ENCODE results near the gene LRRK2. TPM values are rescaled to one million over a fixed set of nuclear protein-coding genes. Genes with fewer than 3 reads are reported as not detected.

Gene LRRK2
- total and polyA plus RNA-seq, 2 of the 8 experiments (the other 6 are each of a cell fraction or from before 2014, with no cell fraction given) = 0.06 to 0.13 TPM

DNA sequence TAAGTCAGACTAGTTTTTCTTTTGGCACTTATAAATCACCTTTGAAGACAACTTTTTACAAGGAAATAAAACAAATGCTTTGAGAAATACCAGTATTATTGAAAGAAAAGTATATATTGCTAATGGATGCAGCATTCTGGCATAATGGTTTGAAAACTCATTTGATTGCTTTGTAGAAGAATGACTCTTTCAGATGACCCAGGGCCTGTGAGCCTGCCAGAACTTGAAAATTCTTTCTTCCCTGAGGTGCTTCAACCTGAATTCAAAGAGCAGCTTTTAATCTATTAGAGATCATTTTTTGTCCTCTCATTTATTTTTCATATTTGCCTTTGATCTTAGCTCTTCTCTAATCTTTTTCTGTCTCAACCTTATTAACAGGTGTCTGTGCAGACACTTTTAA, 87.4 kb downstream of the LRRK2 start:
- no peak overlapping the region for H2AFZ ChIP-seq (ENCODE audit: low read length)
- H3K14ac ChIP-seq (ENCODE audit: insufficient read length) = no peak overlapping the region
- H2BK12ac ChIP-seq (ENCODE audit: low read depth, low read length) = no peak overlapping the region
- no peak overlapping the region for H3K18ac ChIP-seq (ENCODE audit: extremely low read depth, low read length)
- H3K4ac ChIP-seq (replicated peaks; ENCODE audit: insufficient read length, low read depth, low read length) = no peak overlapping the region
- no peak overlapping the region for H3K4me2 ChIP-seq (ENCODE audit: insufficient read depth in 1 of 2, low read depth in 2 of 2, low read length in 2 of 2)
- TF ChIP-seq POU5F1 (IDR thresholded peaks at IDR 0.05; ENCODE audit: low read depth, low read length) (no peak), SP4 (IDR thresholded peaks at IDR 0.05; ENCODE audit: low read length) (no peak), TBP (IDR thresholded peaks at IDR 0.05; ENCODE audit: low read depth, low read length) (no peak), RAD21 (IDR thresholded peaks at IDR 0.05 in 1 of 2, conservative IDR thresholded peaks at IDR 0.05 in 1 of 2; ENCODE audit: low read depth in 2 of 2, low read length in 2 of 2) (no peak), EZH2 (IDR thresholded peaks at IDR 0.05; ENCODE audit: low read depth, low read length, severe bottlenecking) (no peak), SP2 (IDR thresholded peaks at IDR 0.05; ENCODE audit: low read length) (no peak), KDM4A (IDR thresholded peaks at IDR 0.05; ENCODE audit: low read depth, low read length, severe bottlenecking) (no peak)
- no peak overlapping the region for H2BK120ac ChIP-seq (replicated peaks; ENCODE audit: low read depth, low read length)
- no peaks in the 10 kb centered on the region for H3K79me1 ChIP-seq (ENCODE audit: low read depth, low read length)
- no peak overlapping the region for H2BK20ac ChIP-seq (ENCODE audit: low read length)
- H4K5ac ChIP-seq (ENCODE audit: insufficient read length, low read depth, low read length) = no peak overlapping the region
- no peak overlapping the region for H3K4me3 ChIP-seq (ENCODE audit: extremely low read depth in 1 of 4, insufficient read depth in 2 of 4, low read depth in 3 of 4, low read length in 4 of 4)
- H3K79me2 ChIP-seq (ENCODE audit: control insufficient read depth in 1 of 2, insufficient read depth in 2 of 2, low read length in 2 of 2) = no peaks in the 10 kb centered on the region
- no peak overlapping the region for H2BK5ac ChIP-seq (ENCODE audit: low read depth, low read length)
- H3K4me1 ChIP-seq (replicated peaks in 1 of 4; ENCODE audit: control insufficient read depth in 3 of 4, insufficient read depth in 4 of 4, low read length in 3 of 4) = no peaks in the 10 kb centered on the region
- H3K9ac ChIP-seq (replicated peaks in 1 of 4; ENCODE audit: extremely low read depth in 1 of 4, low read depth in 3 of 4, low read length in 3 of 4) = no peak overlapping the region
- H3K56ac ChIP-seq (replicated peaks; ENCODE audit: insufficient read length, low read depth, low read length) = no peak overlapping the region
- H3K23me2 ChIP-seq (ENCODE audit: low read depth, low read length) = no peaks in the 10 kb centered on the region
- peaks cover 0 to 1% (median 0%) of the 10 kb centered on the region in 4 experiments; a peak in 1 of 7 replicates for H3K27me3 ChIP-seq (replicated peaks in 1 of 4; ENCODE audit: control insufficient read depth in 3 of 4, extremely low read depth in 1 of 4, insufficient read depth in 3 of 4, low read length in 3 of 4)
- ChIA-PET POLR2A (ENCODE audit: partially characterized antibody) (no interaction called here), CTCF (ENCODE audit: partially characterized antibody) (interaction anchor here (0.7 to 1.5 kb wide), 6 partner anchors 8 to 159 kb away, joined by 3 to 4 read pairs (median 3); no protein-coding TSS in a partner anchor)
- no peak overlapping the region for H4K8ac ChIP-seq (ENCODE audit: extremely low read depth, insufficient read depth, low read length)
- H3K9me3 ChIP-seq (ENCODE audit: insufficient read depth in 2 of 2, low read depth in 1 of 2, low read length in 1 of 2) = no peaks in the 10 kb centered on the region
- no peak overlapping the region for H3K23ac ChIP-seq (ENCODE audit: insufficient read length)
- no peak for DNase-seq (ENCODE audit: low read depth in 1 of 2, low spot score in 2 of 2)
- H3K36me3 ChIP-seq (ENCODE audit: control insufficient read depth in 2 of 4, insufficient read depth in 4 of 4, low read length in 3 of 4) = no peaks in the 10 kb centered on the region
- H2AK5ac ChIP-seq (ENCODE audit: low read depth, low read length) = no peak overlapping the region
- no peak overlapping the region for H2BK15ac ChIP-seq (ENCODE audit: low read length)
- H4K20me1 ChIP-seq (replicated peaks in 1 of 2; ENCODE audit: control insufficient read depth in 1 of 2, insufficient read depth in 2 of 2, low read length in 2 of 2) = no peaks in the 10 kb centered on the region
- H3K27ac ChIP-seq (ENCODE audit: low read depth, low read length) = no peak overlapping the region
- FAIRE-seq = no peak
- H4K91ac ChIP-seq (replicated peaks; ENCODE audit: insufficient read length, low read length) = no peak overlapping the region
